Activated T-cell treated with anti-CD3 and anti-CD28 coated beads for 24 hours (primary cell): ENCODE measurements around the gene CLDN1.
"Not testable (repeated sequence)": the region's sequence is repeated elsewhere in the genome, so short reads cannot be mapped to it uniquely, and the experiment has no call there.

Experiments
- DNase-seq: peaks from one replicate; pipeline ENCODE4 v3.0.0-alpha.2; 2020; ENCODE audit warnings: low read depth

The CLDN1 gene

DNA sequence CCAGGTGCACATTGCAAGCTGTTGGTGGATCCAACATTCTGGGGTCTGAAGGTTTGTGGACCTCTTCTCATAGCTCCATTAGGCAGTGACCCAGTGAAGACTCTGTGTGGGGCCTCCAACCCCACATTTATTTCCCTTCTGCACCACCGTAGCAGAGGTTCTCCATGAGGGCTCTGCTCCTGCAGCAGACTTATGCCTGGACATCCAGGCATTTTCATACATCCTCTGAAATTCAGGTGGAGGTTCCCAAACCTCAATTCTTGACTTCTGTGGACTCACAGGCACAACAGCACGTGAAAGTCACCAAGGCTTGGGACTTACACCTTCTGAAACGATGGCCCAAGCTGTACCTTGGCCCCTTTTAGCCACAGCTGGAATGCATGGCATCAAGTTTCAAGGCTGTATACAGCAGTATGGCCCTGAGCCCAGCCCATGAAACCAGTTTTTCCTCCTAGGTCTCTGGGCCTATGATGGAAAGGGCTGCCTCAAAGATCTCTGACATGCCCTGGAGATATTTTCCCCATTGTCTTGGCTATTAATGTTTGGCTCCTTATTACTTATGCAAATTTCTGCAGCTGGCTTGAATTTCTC lies 30.2 kb downstream of the CLDN1 start:
- DNase-seq = no peak

DNA sequence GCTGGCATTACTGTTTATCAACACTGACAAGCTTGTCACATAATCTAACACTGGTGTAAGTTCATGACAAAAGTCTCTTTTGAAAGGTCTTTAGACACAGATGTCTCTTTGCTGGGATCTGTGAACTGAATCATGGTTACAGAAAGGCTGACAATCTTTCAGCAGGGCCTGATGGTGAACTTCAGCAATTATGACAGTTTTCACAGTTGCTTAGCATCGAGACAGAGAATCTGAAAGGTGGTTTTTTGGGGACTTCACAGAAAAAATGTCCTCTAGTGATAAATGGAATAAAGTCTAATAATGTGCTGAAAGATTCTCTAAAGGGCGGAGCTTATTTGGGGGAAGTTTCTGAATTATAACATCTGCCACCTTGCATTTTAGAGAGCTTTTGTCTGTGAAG lies 32.3 kb downstream of the CLDN1 start:
- no peak for DNase-seq

DNA sequence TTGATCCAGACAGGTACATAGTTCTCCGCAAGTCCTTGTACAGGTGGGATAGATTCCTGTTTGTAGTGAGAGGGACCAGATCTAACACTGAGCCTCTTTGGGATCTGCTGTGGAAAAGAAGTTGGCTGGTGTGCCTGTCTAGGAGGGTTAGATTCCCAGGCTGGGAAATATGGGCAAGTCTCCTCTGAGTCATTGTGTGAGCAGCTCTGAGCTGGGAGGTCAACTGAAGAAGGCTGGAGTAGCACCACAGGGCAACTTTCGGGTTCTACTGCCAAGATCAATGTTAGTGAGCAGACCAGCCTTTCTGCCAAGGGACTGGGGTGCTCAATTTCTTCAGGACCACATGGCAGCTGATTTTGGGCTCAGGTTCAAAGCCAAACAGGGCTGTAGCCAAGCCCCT lies 33.4 kb downstream of the CLDN1 start:
- DNase-seq = no peak

- DNase-seq = no peak
Observed at GRCh38 chr3:190286014-190286413, 36.2 kb downstream of the CLDN1 start.

GRCh38 chr3:190281308-190282051 lies 40.8 kb downstream of the CLDN1 start:
- no peak for DNase-seq

DNA sequence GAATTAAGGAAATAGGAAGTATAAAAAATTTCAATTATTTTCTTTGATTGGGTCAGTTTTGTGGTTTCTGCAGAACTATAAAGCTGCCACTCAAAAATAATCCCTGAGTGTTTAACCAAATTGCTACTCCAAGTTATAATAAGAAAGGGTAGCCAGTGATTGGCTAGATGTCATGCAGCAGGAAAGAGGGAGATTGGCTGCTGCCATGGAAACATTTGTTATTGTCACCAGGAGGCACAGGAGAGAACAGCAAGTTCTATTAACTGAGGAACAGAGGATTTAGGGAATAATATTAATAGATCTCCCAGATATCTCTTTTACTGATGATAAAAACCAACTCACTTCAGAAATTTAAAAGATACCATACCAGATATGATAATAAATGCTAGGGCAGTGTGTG lies 42.6 kb downstream of the CLDN1 start:
- DNase-seq = no peak

GRCh38 chr3:190272747-190273146 lies 49.5 kb downstream of the CLDN1 start:
- DNase-seq = no peak

- DNase-seq = no peak
Observed at GRCh38 chr3:190269101-190269500, 53.1 kb downstream of the CLDN1 start.

DNA sequence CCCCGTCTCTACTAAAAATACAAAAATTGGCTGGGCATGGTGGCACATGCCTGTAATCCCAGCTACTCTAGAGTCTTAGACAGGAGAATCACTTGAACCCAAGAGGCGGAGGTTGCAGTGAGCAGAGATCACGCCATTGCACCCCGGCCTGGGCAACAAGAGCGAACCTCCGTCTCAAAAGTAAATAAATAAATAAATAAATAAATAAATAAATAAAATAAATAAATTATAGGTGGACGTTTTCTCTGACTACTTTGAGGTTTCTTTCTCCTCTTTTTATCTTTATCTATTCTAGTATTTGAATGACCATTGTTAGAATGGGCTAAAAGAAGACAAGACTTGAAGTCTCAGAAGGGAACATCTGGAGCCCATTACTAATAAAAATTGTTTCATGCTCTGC lies 54.8 kb downstream of the CLDN1 start:
- not testable (repeated sequence) for DNase-seq

DNA sequence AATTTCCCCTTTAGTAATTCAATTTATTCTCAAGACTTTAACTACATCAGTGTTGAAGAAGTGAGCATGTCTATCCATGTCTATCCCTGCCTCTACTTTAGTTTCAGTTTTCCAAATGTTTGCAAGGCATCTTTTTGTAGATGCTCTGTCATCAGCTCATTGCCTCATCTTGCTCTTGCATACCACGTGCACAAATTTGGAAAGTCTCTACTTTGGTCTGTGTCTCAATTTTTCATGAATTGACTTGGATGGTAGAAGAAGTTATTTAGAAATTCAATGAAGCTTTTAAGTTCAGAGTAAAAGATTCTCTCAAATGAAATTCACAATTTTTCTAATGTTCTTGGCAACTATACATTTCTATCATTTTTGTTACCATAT lies 55.3 kb downstream of the CLDN1 start:
- no peak for DNase-seq

- DNase-seq = no peak
Observed at GRCh38 chr3:190266265-190266912, 55.9 kb downstream of the CLDN1 start.

DNA sequence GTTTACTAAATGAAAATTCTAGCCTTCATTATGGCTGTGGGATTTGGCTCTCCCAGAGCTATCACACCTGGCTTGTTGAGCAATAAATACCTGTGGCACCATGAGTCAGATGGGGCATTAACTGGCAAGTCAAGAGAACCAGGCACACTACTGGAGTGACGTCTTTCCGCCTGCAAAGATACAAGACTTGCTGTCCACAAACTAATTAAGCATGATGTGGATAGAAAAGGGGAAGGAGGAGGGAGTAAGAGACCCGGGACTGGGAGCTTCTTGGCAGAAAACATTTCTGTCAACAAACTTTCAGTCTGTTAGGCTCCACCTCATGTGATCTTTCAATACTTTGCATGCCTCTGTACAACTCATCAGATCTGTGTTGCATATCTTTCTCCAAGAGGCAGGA lies 56.5 kb downstream of the CLDN1 start:
- DNase-seq = no peak

- no peak for DNase-seq
Observed at GRCh38 chr3:190265126-190265525, 57.1 kb downstream of the CLDN1 start.

DNA sequence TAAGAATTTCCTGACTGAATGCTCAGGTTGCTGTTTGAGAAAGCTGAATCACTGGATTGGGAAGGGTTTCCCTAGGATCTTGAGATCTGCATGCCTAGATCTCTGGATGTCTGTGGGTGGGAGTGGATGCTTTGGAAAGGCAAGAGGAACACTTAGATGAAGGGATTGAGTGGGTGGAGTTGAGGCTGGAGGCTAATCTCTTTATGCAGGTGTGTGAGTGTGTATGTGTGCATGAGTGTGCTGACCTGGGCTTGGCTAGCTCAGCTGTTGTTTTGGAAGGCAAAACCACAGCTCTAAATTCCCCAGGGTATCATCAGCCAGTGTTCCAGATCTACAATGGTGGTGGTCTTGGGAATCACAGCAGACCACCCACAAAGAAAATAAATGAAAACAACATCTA lies 60.5 kb downstream of the CLDN1 start:
- no peak for DNase-seq

DNA sequence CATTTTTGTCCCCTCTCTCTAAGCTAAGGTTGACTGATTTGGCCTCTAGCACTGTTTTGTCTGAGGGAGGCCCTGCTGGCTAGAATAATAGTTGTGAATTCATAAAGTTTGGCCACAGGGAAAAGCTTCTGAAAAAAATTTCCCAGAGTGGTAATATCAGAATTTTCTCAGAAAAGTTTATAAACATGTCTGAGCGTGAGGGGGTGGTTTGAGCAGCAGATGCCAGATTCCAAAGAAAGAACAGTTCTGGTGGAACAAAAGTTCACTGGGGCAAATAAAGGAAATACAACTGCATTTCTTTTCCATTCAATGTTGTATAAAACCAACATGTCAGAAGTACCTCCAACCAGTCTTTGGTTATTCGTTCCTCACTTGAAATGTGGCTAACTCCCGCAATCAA lies 61.2 kb downstream of the CLDN1 start:
- DNase-seq = no peak

- DNase-seq = no peak
Observed at GRCh38 chr3:190260301-190260700, 61.9 kb downstream of the CLDN1 start.

GRCh38 chr3:190258634-190259033 lies 63.6 kb downstream of the CLDN1 start:
- DNase-seq = no peak
